Omental fat pad (tissue), 4 donors: ENCODE measurements around the gene MYOM1. TPM values are rescaled to one million over a fixed set of nuclear protein-coding genes. Genes with fewer than 3 reads are reported as not detected.
"Not testable (repeated sequence)": the region's sequence is repeated elsewhere in the genome, so short reads cannot be mapped to it uniquely, and the experiment has no call there.

ENCODE experiments used
- ATAC-seq: fragments of 150-250 bp; one replicate; pipeline ENCODE4 v1.9.1; 2016; ENCODE audit warnings: mild to moderate bottlenecking, moderate library complexity; ENCODE audit not compliant: low FRiP score
- DNase-seq: peaks from one replicate; pipeline ENCODE4 v3.0.0-alpha.2; 2019; ENCODE audit warnings: low spot score
- CTCF ChIP-seq, 3 donors: fragments of 450-650 bp; IDR thresholded peaks; one replicate each; pipeline ENCODE4 v1.5.1; 2016 to 2017; ENCODE audit warnings: antibody characterized with exemption in 3 of 3, mild to moderate bottlenecking in 3 of 3, moderate library complexity in 2 of 3
- total RNA-seq, 4 donors: library from RNA; depleted of rRNA; stranded (reverse); fragments of >200 nt; gene quantifications; one replicate each; pipeline ENCODE4 v1.1.0, GENCODE V29; 2016

MYOM1 gene
- total RNA-seq, 4 donors from 2014 or later = 2.6 to 8.5 (median 2.9) TPM

GRCh38 chr18:3036108-3036507, 183.7 kb downstream of the MYOM1 start:
- no peak for TF ChIP-seq CTCF (IDR thresholded peaks at IDR 0.05)
- DNase-seq (no peak), ATAC-seq (no peak)

GRCh38 chr18:3035635-3036034, 184.1 kb downstream of the MYOM1 start:
- DNase-seq = no peak
- TF ChIP-seq CTCF (IDR thresholded peaks at IDR 0.05) = no peak
- no peak for ATAC-seq

GRCh38 chr18:3032721-3033120, 187.0 kb downstream of the MYOM1 start:
- ATAC-seq (no peak), DNase-seq (no peak)

GRCh38 chr18:3029215-3029952, 190.4 kb downstream of the MYOM1 start:
- DNase-seq (no peak), ATAC-seq (no peak)
- no peak for TF ChIP-seq CTCF (IDR thresholded peaks at IDR 0.05)

More at GRCh38 chr18:3032721-3033120, 187.0 kb downstream of the MYOM1 start:
- TF ChIP-seq CTCF (IDR thresholded peaks at IDR 0.05) = no peak

GRCh38 chr18:3028115-3028514, 191.7 kb downstream of the MYOM1 start:
- not testable (repeated sequence) for DNase-seq, ATAC-seq

- no peak for TF ChIP-seq CTCF (IDR thresholded peaks at IDR 0.05)
- ATAC-seq = no peak
These were observed 192.3 kb downstream of the MYOM1 start for GRCh38 chr18:3027370-3027891.

GRCh38 chr18:3025544-3025943, 194.2 kb downstream of the MYOM1 start:
- DNase-seq = no peak
- no peak for ATAC-seq
- TF ChIP-seq CTCF (IDR thresholded peaks at IDR 0.05) = no peak

More at GRCh38 chr18:3027370-3027891, 192.3 kb downstream of the MYOM1 start:
- DNase-seq = no peak

GRCh38 chr18:3023603-3024002, 196.2 kb downstream of the MYOM1 start:
- ATAC-seq, DNase-seq: not testable (repeated sequence)
